CD4-positive, alpha-beta T cell (primary cell): ENCODE measurements around the gene CACNA2D2. TPM values are rescaled to one million over a fixed set of nuclear protein-coding genes. Genes with fewer than 3 reads are reported as not detected.

ENCODE experiments used
- ATAC-seq: fragments of 200-7000 bp; cut with Tn5 transposase; one replicate; pipeline ENCODE4 v1.10.0; 2022; ENCODE audit warnings: mild to moderate bottlenecking; ENCODE audit not compliant: poor library complexity
- CTCF ChIA-PET: fragments of 350-600 bp; sonication (Branson Sonifier 250); formaldehyde crosslinking; loops from one replicate; lab custom pipeline; 2021; ENCODE audit warnings: antibody characterized with exemption, inconsistent platforms; lab: Charles Lee
- POLR2A ChIA-PET: fragments of 350-600 bp; sonication (Branson Sonifier 250); formaldehyde crosslinking; loops from one replicate; lab custom pipeline; 2021; ENCODE audit warnings: antibody characterized with exemption, inconsistent platforms; lab: Charles Lee
- DNase-seq, 14 experiments: peaks; one replicate each; pipeline ENCODE4 v3.0.0-alpha.2; 2013 to 2020; ENCODE audit warnings: mixed read lengths in 2 of 14
- H3K27ac ChIP-seq, 2 donors: one replicate each; pipeline versions ENCODE4 v1.5.1 to v1.7.0; 2013; ENCODE audit warnings: low read length in 2 of 2, low read depth in 1 of 2, mild to moderate bottlenecking in 1 of 2
- H3K27me3 ChIP-seq, 2 experiments: 1 replicate in 1 of 2; 2 replicates in 1 of 2; pipeline versions ENCODE4 v1.6.1 to v1.7.0; 2013; ENCODE audit warnings: low read length in 2 of 2, control low read depth in 1 of 2, mild to moderate bottlenecking in 1 of 2, moderate library complexity in 1 of 2; ENCODE audit not compliant: insufficient read depth in 2 of 2, control insufficient read depth in 1 of 2
- H3K36me3 ChIP-seq: one replicate; pipeline ENCODE4 v1.6.1; 2013; ENCODE audit warnings: low read length, control low read depth; ENCODE audit not compliant: insufficient read depth
- H3K4me1 ChIP-seq: one replicate; pipeline ENCODE4 v1.6.1; 2013; ENCODE audit warnings: low read length, control low read depth; ENCODE audit not compliant: insufficient read depth
- H3K4me3 ChIP-seq: one replicate; pipeline ENCODE4 v1.5.1; 2013; ENCODE audit warnings: mild to moderate bottlenecking, low read length, moderate library complexity
- H3K9me3 ChIP-seq, 2 experiments: 1 replicate in 1 of 2; 2 replicates in 1 of 2; pipeline versions ENCODE4 v1.6.1 to v1.7.0; 2013; ENCODE audit warnings: low read length in 2 of 2, mild to moderate bottlenecking in 2 of 2, control low read depth in 1 of 2, moderate library complexity in 1 of 2; ENCODE audit not compliant: control insufficient read depth in 1 of 2, insufficient read depth in 1 of 2
- H3K27ac Mint-ChIP-seq: one replicate; pipeline ENCODE4 v1.8.0; 2020; ENCODE audit warnings: mixed read lengths
- H3K27me3 Mint-ChIP-seq: one replicate; pipeline ENCODE4 v1.8.0; 2021; ENCODE audit warnings: mixed read lengths
- H3K36me3 Mint-ChIP-seq: one replicate; pipeline ENCODE4 v1.8.0; 2021; ENCODE audit warnings: low read depth, mixed read lengths
- H3K4me1 Mint-ChIP-seq: one replicate; pipeline ENCODE4 v1.8.0; 2021; ENCODE audit warnings: low read depth, mixed read lengths
- H3K4me3 Mint-ChIP-seq: one replicate; pipeline ENCODE4 v1.8.0; 2020; ENCODE audit warnings: mild to moderate bottlenecking, mixed read lengths
- H3K9me3 Mint-ChIP-seq: one replicate; pipeline ENCODE4 v1.8.0; 2020; ENCODE audit warnings: mixed read lengths
- intact Hi-C, 2 experiments: fragments of 100-400 bp; cut with DNase I in 1 of 2; cut with micrococcal nuclease in 1 of 2; formaldehyde crosslinking; loops; one replicate each; pipeline versions ENCODE4 v1.15.1 to v1.9.0; 2023 to 2025; cut with DNase I, micrococcal nuclease
- total RNA-seq, 174 experiments: library from RNA in 2 of 174; stranded (reverse) in 2 of 174; gene quantifications; one replicate each; pipeline ENCODE4 v1.2.3 and lab custom pipeline; 2021 to 2026
- TF ChIP-seq, protein P1 (sequence below): fragments of 200-600 bp; IDR thresholded peaks from one replicate; pipeline ENCODE4 v1.8.0; 2022; ENCODE audit warnings: antibody characterized with exemption, mild to moderate bottlenecking

CACNA2D2 gene
- total RNA-seq, 2 experiments from 2014 or later = 2.5 to 3.8 TPM

DNA sequence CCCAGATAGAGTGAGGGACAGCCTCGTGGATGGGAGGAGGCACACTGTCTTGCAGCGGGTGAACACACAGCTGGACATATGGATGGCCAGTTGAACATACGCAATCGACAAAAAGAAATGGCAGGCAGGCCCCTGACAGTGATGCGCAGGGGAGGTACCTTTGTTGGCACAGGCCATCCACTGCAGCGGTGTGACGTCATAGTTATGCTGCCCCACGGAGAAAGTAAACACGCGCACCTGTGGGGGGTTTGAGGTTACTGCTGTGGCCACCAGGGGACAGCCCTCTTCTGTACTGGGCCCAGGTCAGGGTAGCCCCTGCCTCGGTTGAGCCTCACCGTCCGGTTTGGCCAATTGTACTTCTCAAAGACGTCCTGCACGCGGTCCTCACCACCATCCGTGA is 124.7 kb downstream of the CACNA2D2 start:
- Histone ChIP-seq H3K27ac (no peak overlapping the region), H3K9me3 (no peaks in the 10 kb centered on the region), H3K4me1 (no peaks in the 10 kb centered on the region), H3K4me3 (no peak overlapping the region), H3K27me3 (no peaks in the 10 kb centered on the region), H3K36me3 (no peaks in the 10 kb centered on the region)
- POLR2A ChIA-PET = no interaction called here
- TF ChIP-seq, protein P1, sequence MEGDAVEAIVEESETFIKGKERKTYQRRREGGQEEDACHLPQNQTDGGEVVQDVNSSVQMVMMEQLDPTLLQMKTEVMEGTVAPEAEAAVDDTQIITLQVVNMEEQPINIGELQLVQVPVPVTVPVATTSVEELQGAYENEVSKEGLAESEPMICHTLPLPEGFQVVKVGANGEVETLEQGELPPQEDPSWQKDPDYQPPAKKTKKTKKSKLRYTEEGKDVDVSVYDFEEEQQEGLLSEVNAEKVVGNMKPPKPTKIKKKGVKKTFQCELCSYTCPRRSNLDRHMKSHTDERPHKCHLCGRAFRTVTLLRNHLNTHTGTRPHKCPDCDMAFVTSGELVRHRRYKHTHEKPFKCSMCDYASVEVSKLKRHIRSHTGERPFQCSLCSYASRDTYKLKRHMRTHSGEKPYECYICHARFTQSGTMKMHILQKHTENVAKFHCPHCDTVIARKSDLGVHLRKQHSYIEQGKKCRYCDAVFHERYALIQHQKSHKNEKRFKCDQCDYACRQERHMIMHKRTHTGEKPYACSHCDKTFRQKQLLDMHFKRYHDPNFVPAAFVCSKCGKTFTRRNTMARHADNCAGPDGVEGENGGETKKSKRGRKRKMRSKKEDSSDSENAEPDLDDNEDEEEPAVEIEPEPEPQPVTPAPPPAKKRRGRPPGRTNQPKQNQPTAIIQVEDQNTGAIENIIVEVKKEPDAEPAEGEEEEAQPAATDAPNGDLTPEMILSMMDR = no peak
- CTCF ChIA-PET = no interaction called here
- DNase-seq (no peak), ATAC-seq (no peak)
- Mint-ChIP-seq H3K27ac (no peak overlapping the region), H3K4me1 (no peaks in the 10 kb centered on the region), H3K9me3 (no peaks in the 10 kb centered on the region), H3K27me3 (no peaks in the 10 kb centered on the region), H3K36me3 (no peaks in the 10 kb centered on the region), H3K4me3 (no peak overlapping the region)
- intact Hi-C loops = no loop called here

DNA sequence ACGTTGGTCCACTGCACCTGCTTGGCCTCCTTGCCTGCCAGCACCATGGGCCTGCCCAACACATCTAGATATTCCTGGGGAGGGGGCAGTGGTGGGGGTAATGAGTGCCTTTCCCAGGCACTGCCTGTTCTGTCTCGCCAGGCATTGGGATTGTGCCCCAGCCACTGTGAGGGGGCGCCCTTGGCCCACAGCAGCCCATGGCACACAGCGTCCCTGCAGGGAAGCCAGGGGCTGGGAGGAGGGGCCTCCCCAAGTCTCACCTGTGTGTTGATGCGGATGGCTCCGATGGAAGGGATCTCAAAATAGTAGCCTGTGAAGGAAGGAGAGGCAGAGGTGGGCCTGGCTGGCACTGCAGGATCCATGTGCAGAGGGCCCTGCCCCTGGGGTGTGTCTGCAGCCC is 125.4 kb downstream of the CACNA2D2 start:
- Mint-ChIP-seq H3K27me3 (no peaks in the 10 kb centered on the region), H3K27ac (no peak overlapping the region), H3K36me3 (no peaks in the 10 kb centered on the region), H3K4me1 (peaks cover 6% of the 10 kb centered on the region), H3K4me3 (no peak overlapping the region), H3K9me3 (no peaks in the 10 kb centered on the region)
- Histone ChIP-seq H3K27ac (no peak overlapping the region), H3K4me1 (no peaks in the 10 kb centered on the region), H3K36me3 (no peaks in the 10 kb centered on the region), H3K27me3 (no peaks in the 10 kb centered on the region), H3K4me3 (no peak overlapping the region), H3K9me3 (no peaks in the 10 kb centered on the region)
- TF ChIP-seq, protein P1 = no peak
- DNase-seq (no peak), ATAC-seq (no peak)
- ChIA-PET POLR2A (no interaction called here), CTCF (no interaction called here)
- intact Hi-C loops = no loop called here

DNA sequence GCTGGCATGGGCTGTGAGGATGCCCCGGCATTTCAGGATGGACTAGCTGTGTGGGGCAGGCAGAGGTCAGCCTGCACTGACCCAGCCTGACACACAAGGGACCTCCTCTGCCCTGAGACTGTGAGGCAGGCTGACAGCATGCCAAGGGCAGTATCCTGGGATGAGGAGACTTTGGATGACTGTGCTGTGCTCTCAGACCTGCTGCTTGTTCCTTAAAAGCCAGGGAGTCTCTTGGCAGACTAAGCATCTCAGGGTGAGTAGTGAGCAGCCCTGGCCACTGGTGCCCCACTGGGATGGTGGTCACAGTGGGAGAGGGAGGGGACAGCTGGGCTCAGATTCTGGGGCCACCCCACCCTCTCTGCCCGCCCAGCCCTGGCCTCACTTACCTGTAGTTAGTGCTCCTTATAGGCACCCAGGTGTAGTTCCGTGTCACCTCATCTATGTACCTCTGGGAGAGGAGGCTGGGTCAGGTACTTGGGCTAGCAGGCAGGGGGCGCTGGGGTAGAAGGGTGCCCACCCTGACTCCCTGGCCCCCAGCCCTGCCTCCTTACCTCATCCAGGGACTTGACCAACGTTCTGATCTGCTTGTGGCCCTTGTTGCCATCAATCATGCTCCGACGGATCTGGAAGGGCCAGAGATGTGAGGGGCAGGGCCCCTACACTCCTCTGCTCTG is 128.0 kb downstream of the CACNA2D2 start:
- no peak overlapping the region for H3K27ac Mint-ChIP-seq
- intact Hi-C loops = no loop called here
- DNase-seq = no peak

More for the DNA sequence above, 128.0 kb downstream of the CACNA2D2 start:
- ATAC-seq = no peak
- Histone ChIP-seq H3K4me1 (peaks cover 7% of the 10 kb centered on the region), H3K9me3 (no peaks in the 10 kb centered on the region), H3K27ac (no peak overlapping the region), H3K27me3 (no peaks in the 10 kb centered on the region), H3K4me3 (no peak overlapping the region), H3K36me3 (no peaks in the 10 kb centered on the region)
- H3K36me3 Mint-ChIP-seq = no peaks in the 10 kb centered on the region
- H3K27me3 Mint-ChIP-seq = no peaks in the 10 kb centered on the region
- H3K4me3 Mint-ChIP-seq = no peak overlapping the region
- TF ChIP-seq, protein P1 = no peak
- H3K4me1 Mint-ChIP-seq = peaks cover 12% of the 10 kb centered on the region
- H3K9me3 Mint-ChIP-seq = no peaks in the 10 kb centered on the region
- ChIA-PET CTCF (no interaction called here), POLR2A (no interaction called here)
